Heart right ventricle (tissue), 16 donors: ENCODE results near the gene BMP4. TPM values are rescaled to one million over a fixed set of nuclear protein-coding genes. Genes with fewer than 3 reads are reported as not detected.
A peak's percentile ranks its signal among the peaks of the same experiment; 100 is the strongest.

Experiments
- ATAC-seq, 8 donors: fragments of 200-7000 bp; cut with Tn5 transposase; one replicate each; pipeline ENCODE4 v1.9.1; 2020; ENCODE audit warnings: mild to moderate bottlenecking in 8 of 8, moderate library complexity in 8 of 8, moderate number of reproducible peaks in 1 of 8
- DNase-seq, 2 donors: peaks; one replicate each; pipeline ENCODE4 v3.0.0-alpha.2; 2020
- H3K27ac ChIP-seq, 10 donors: fragments of 200-600 bp; sonication (generic) in 2 of 10; one replicate each; pipeline versions ENCODE4 v1.5.0 to v1.8.0; 2020 to 2022; ENCODE audit warnings: mild to moderate bottlenecking in 3 of 10
- H3K27me3 ChIP-seq, 7 donors: fragments of 200-600 bp; one replicate each; pipeline ENCODE4 v1.8.0; 2021 to 2022; ENCODE audit warnings: mild to moderate bottlenecking in 2 of 7
- H3K36me3 ChIP-seq, 9 donors: fragments of 200-600 bp; sonication (generic) in 1 of 9; one replicate each; pipeline versions ENCODE4 v1.5.0 to v1.8.0; 2020 to 2022; ENCODE audit warnings: mild to moderate bottlenecking in 2 of 9
- H3K4me1 ChIP-seq, 9 donors: fragments of 200-600 bp; sonication (generic) in 1 of 9; one replicate each; pipeline versions ENCODE4 v1.5.0 to v1.8.0; 2020 to 2022; ENCODE audit warnings: mild to moderate bottlenecking in 4 of 9
- H3K4me3 ChIP-seq, 10 donors: fragments of 200-600 bp; sonication (generic) in 2 of 10; one replicate each; pipeline versions ENCODE4 v1.5.0 to v1.8.0; 2020 to 2022; ENCODE audit warnings: mild to moderate bottlenecking in 7 of 10, moderate library complexity in 2 of 10
- H3K9me3 ChIP-seq, 11 donors: fragments of 200-600 bp in 10 of 11; sonication (generic) in 2 of 11; one replicate each; pipeline versions ENCODE4 v1.5.0 to v1.8.0; 2013 to 2022; ENCODE audit warnings: mild to moderate bottlenecking in 2 of 11, control low read depth in 1 of 11, moderate library complexity in 1 of 11
- WGBS, 2 donors: extraction: QIAGEN DNeasy Blood & Tissue Kit; methylation state at CpG; one replicate each; pipeline ENCODE4 v1.1.7; 2013; ENCODE audit warnings: inconsistent platforms in 1 of 2; 5-methylcytosine and 5-hydroxymethylcytosine counted together
- intact Hi-C, 10 donors: fragments of 100-400 bp; cut with DNase I; formaldehyde crosslinking; loops; one replicate each; pipeline versions ENCODE4 v1.11.1 to v1.14.2; 2022
- polyA plus RNA-seq, 2 donors: library from polyadenylated mRNA; stranded (reverse); fragments of 200-250 nt; gene quantifications; one replicate each; pipeline ENCODE4 v1.2.3, GENCODE V29; 2013
- total RNA-seq, 10 donors: library from RNA; stranded (reverse); fragmentation: NEBNext Ultra II Directional in 3 of 10; extraction: Animal tissue kit (Norgen Biotek cat#: 25700) in 3 of 10; gene quantifications; one replicate each; pipeline versions ENCODE4 v1.2.1 to v1.2.4, GENCODE V29; 2021 to 2023
- TF ChIP-seq, protein P1 (sequence below), 9 donors: fragments of 200-600 bp; sonication (generic) in 2 of 9; IDR thresholded peaks; one replicate each; pipeline versions ENCODE4 v1.5.0 to v1.8.0; 2021 to 2022; ENCODE audit warnings: antibody characterized with exemption in 9 of 9, mild to moderate bottlenecking in 5 of 9, moderate library complexity in 1 of 9
- donor health status: Arrhythmogenic right ventricular cardiomyopathy.
- donor health status: ischemic (EF 13 %, LVEDD 7.1; RV severe dilation, severe dysfunction).
- donor health status: healthy with polysubstance abuse.
- donor health status: DM: no; HTN: yes; CAD: no.
- donor health status: DM: no; HTN: no; CAD: no.
- donor health status: ischemic (EF 25% LVEDD 6.9; RV normal size, moderate dysfunction).
- donor health status: ischemic (EF 25% LVEDD 5.7; RV mildly dilated, moderate dysfunction).
- donor health status: healthy.
- donor health status: DM: yes; HTN: yes; CAD: no.
- donor health status: Ischemic cardiomyopathy.
- donor health status: ischemic (EF 35%, LVEDD 5.7; RV mildly dilated, moderate dysfunction).
- donor health status: nonischemic (EF 11% LVEDD 7.7; RV severe dilation, severe dysfunction).
- donor health status: DM: yes; HTN: yes; CAD: no.
- donor health status: PGD.
- donor health status: ischemic (EF 29% LVEDD 5.4; RV normal size, mild dysfunction).
- donor health status: nonischemic (EF 23%, LVEDD 6.1; RV moderate dilation, normal function).

BMP4 gene
- total and polyA plus RNA-seq, 12 donors, result 4.4 to 10.6 (median 5.4) TPM

DNA sequence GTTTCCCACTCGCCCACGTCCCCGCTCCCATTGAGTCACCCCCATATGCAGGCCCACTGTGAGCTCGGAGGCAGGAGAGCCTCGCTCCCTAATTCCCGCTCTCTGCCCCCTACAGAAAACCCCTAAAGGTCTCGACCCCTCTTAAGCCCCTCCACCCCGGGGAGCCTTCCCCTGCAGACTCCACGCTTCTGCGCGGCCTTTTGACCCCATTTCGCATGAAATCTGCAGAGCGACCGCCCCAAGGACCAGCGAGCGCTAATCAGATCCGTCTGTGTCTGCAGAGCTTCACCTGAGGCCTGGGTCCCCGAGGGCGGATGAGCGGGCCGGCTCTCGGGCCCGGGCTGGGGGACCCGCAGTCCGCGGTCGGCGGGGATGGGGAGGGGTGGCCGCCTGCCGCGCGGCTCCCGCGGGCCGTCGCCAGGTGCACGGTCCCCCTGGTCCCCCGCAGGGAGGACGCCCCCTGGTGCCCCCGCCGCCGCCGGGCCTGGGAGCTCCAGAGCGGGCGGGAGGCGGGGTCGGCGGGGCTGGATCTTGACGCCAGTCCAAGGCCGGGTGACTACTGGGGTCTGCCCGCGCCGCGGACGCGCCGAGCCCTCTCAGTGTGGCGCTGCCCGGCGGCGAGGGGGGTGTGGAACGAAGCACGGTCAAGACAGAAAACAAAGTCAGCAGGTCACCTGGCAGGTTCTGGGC lies 10.1 kb downstream of the BMP4 start:
- DNase-seq, result no peak
- peak in 1 of 8 donors; percentile 17 for ATAC-seq
- TF ChIP-seq, protein P1, sequence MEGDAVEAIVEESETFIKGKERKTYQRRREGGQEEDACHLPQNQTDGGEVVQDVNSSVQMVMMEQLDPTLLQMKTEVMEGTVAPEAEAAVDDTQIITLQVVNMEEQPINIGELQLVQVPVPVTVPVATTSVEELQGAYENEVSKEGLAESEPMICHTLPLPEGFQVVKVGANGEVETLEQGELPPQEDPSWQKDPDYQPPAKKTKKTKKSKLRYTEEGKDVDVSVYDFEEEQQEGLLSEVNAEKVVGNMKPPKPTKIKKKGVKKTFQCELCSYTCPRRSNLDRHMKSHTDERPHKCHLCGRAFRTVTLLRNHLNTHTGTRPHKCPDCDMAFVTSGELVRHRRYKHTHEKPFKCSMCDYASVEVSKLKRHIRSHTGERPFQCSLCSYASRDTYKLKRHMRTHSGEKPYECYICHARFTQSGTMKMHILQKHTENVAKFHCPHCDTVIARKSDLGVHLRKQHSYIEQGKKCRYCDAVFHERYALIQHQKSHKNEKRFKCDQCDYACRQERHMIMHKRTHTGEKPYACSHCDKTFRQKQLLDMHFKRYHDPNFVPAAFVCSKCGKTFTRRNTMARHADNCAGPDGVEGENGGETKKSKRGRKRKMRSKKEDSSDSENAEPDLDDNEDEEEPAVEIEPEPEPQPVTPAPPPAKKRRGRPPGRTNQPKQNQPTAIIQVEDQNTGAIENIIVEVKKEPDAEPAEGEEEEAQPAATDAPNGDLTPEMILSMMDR (IDR thresholded peaks at IDR 0.05), result peak in 1 of 9 donors; percentile 13
- intact Hi-C loops, result no loop called here
- peaks cover 0 to 31% (median 4%) of the 10 kb centered on the region in 9 donors for H3K36me3 ChIP-seq
- peak overlapping the region in 4 of 10 donors; percentile 5 to 22 (median 16) for H3K4me3 ChIP-seq
- H3K4me1 ChIP-seq, result peaks cover 0 to 16% (median 3%) of the 10 kb centered on the region in 9 donors
- H3K9me3 ChIP-seq, result no peaks in the 10 kb centered on the region
- H3K27ac ChIP-seq, result no peak overlapping the region
- WGBS, 2 donors, result 24 to 37% methylated on average over 59 to 63 of the region's 63 CpGs
- H3K27me3 ChIP-seq, result peaks cover 0 to 52% (median 33%) of the 10 kb centered on the region in 7 donors

DNA sequence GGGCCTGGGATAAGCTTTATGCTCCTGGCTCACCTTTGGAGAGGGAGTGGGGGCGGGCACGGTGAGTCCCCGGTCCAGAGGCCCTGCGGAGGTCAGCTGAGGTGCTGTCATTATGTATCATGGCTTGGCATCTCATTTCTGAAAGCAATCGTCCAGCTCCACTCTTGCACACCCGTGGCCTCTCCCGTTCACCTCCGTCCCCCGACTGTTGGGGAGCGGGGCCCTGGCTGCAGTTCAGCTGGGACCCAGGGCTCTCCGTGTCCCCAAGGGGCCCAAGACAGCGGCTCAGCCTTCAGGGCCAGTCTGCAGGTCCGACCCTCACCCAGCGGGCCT lies 10.6 kb downstream of the BMP4 start:
- 72% methylated on average over 12 to 14 of the region's 14 CpGs for WGBS, 2 donors
- DNase-seq, result no peak
- ATAC-seq, result no peak
- Histone ChIP-seq H3K9me3 (no peaks in the 10 kb centered on the region), H3K4me1 (peaks cover 0 to 11% (median 2%) of the 10 kb centered on the region in 9 donors), H3K27me3 (peaks cover 0 to 52% (median 33%) of the 10 kb centered on the region in 7 donors), H3K27ac (no peak overlapping the region), H3K36me3 (peaks cover 0 to 26% (median 4%) of the 10 kb centered on the region in 9 donors), H3K4me3 (no peak overlapping the region)
- intact Hi-C loops, result no loop called here
- TF ChIP-seq, protein P1 (IDR thresholded peaks at IDR 0.05), result no peak

DNA sequence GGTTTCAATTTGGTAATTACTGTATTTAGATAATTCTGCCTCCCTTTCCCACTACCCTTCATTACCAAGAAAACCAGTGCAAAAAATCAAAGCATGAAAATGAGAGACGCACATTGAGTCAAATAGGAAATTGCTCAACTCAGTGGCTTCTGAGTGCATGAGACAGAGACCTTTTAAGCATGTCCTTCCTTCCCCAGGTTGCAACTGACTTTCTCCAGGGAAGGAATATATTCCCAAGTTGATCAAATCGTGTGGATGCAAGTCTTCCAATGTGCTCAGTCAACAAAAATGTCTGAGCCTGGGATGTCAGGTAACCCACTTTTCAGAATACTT lies 12.9 kb downstream of the BMP4 start:
- WGBS, 2 donors, result 75 to 79% methylated on average over 2 of the region's 2 CpGs
- Histone ChIP-seq H3K9me3 (no peaks in the 10 kb centered on the region), H3K36me3 (peaks cover 0 to 3% (median 0%) of the 10 kb centered on the region in 9 donors), H3K27me3 (peaks cover 0 to 52% (median 33%) of the 10 kb centered on the region in 7 donors), H3K27ac (no peak overlapping the region), H3K4me1 (no peaks in the 10 kb centered on the region), H3K4me3 (no peak overlapping the region)
- ATAC-seq (no peak), DNase-seq (no peak)
- intact Hi-C loops, result no loop called here
- TF ChIP-seq, protein P1 (IDR thresholded peaks at IDR 0.05), result no peak

DNA sequence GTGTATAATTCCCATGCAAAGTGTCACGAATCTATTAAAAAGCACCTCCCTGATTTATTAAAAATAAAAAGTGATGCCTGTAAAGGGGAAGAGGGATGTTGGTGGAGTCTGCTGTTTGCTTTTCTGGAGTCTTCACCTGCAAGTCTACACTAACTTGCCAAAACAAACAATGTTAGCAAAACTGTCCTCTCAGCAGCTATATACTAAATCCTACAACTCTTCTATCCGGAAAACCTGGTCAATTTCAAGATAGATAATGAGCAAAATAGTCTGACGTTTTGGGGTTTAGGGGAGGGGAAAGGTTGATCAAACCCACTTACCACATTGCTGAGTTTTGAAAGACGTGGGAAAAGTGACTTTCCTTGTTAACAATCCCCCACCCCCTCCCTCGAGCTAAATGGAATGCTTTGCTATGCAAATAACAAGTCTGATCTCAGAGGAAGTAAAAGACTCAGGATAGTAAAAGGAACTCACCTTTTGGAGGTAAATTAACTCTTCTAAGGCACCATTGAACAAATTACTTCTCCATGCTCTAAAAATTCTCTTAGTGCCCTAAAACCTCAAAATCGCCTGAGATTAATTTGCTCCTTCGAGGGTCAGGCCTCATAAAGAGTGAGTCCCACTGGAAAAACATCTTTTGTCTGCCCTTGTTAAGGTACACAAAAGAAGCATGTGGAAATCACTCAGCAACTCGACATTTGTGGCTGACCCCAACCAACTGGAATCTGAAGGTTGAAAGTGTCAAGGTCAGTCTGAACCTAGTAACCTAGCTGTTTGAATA lies 13.5 kb downstream of the BMP4 start:
- DNase-seq, result no peak
- ATAC-seq, result no peak
- Histone ChIP-seq H3K9me3 (no peaks in the 10 kb centered on the region), H3K4me3 (no peak overlapping the region), H3K4me1 (no peaks in the 10 kb centered on the region), H3K27me3 (peaks cover 0 to 47% (median 29%) of the 10 kb centered on the region in 7 donors), H3K27ac (no peak overlapping the region), H3K36me3 (no peaks in the 10 kb centered on the region)
- intact Hi-C loops, result no loop called here
- WGBS, 2 donors, result 65 to 71% methylated on average over 8 of the region's 8 CpGs
- TF ChIP-seq, protein P1 (IDR thresholded peaks at IDR 0.05), result no peak
